Neural progenitor cell (in vitro differentiated cells): Measurements from ENCODE around the gene CCR7. TPM values are rescaled to one million over a fixed set of nuclear protein-coding genes. Genes with fewer than 3 reads are reported as not detected.

ENCODE experiments used
- DNase-seq: peaks from one replicate; pipeline ENCODE4 v3.0.0-alpha.2; 2016; ENCODE audit warnings: low spot score
- H2AFZ ChIP-seq: fragments of 200-600 bp; sonication (generic); replicated peaks from 2 replicates; pipeline ENCODE4 v1.6.1; 2016; ENCODE audit warnings: antibody characterized with exemption
- H3F3A ChIP-seq: fragments of 200-600 bp; sonication (generic); 2 replicates; pipeline ENCODE4 v1.6.1; 2016; ENCODE audit warnings: antibody characterized with exemption, low read depth
- H3K27ac ChIP-seq: fragments of 200-600 bp; sonication (generic); 2 replicates; pipeline ENCODE4 v1.5.1; 2016; ENCODE audit warnings: mild to moderate bottlenecking
- H3K27me3 ChIP-seq: fragments of 200-600 bp; sonication (generic); 2 replicates; pipeline ENCODE4 v1.6.1; 2016; ENCODE audit warnings: mild to moderate bottlenecking, moderate library complexity
- H3K36me3 ChIP-seq: fragments of 200-600 bp; sonication (generic); 2 replicates; pipeline ENCODE4 v1.5.1; 2016
- H3K4me1 ChIP-seq: fragments of 200-600 bp; sonication (generic); 2 replicates; pipeline ENCODE4 v1.6.1; 2016; ENCODE audit warnings: mixed run types
- H3K4me2 ChIP-seq: fragments of 200-600 bp; sonication (generic); 2 replicates; pipeline ENCODE4 v1.6.1; 2016
- H3K4me3 ChIP-seq: fragments of 200-600 bp; sonication (generic); 2 replicates; pipeline ENCODE4 v1.5.1; 2016
- H3K79me2 ChIP-seq: fragments of 200-600 bp; sonication (generic); 2 replicates; pipeline ENCODE4 v1.6.1; 2016; ENCODE audit warnings: low read depth
- H3K9ac ChIP-seq: fragments of 200-600 bp; sonication (generic); 2 replicates; pipeline ENCODE4 v1.6.1; 2016
- H3K9me3 ChIP-seq: fragments of 200-600 bp; sonication (generic); 2 replicates; pipeline ENCODE4 v1.5.1; 2016; ENCODE audit warnings: low read depth
- H4K20me1 ChIP-seq: fragments of 200-600 bp; sonication (generic); 2 replicates; pipeline ENCODE4 v1.6.1; 2016; ENCODE audit warnings: low read depth
- H3K27ac Mint-ChIP-seq: 3 replicates; pipeline ENCODE4 v1.8.0; 2021; ENCODE audit warnings: mixed read lengths
- H3K27me3 Mint-ChIP-seq: 2 replicates; pipeline ENCODE4 v1.8.0; 2022; ENCODE audit warnings: low read depth, mild to moderate bottlenecking, inconsistent platforms, moderate library complexity, mixed read lengths; ENCODE audit not compliant: insufficient read depth
- H3K36me3 Mint-ChIP-seq: 3 replicates; pipeline ENCODE4 v1.8.0; 2021; ENCODE audit warnings: mixed read lengths
- H3K4me1 Mint-ChIP-seq: 3 replicates; pipeline ENCODE4 v1.8.0; 2021; ENCODE audit warnings: mixed read lengths
- H3K4me3 Mint-ChIP-seq: 3 replicates; pipeline ENCODE4 v1.8.0; 2021; ENCODE audit warnings: mild to moderate bottlenecking, moderate library complexity, mixed read lengths
- H3K9me3 Mint-ChIP-seq: 3 replicates; pipeline ENCODE4 v1.8.0; 2020; ENCODE audit warnings: mixed read lengths
- EZH2 ChIP-seq: fragments of 200-600 bp; sonication (generic); IDR thresholded peaks from 2 replicates; pipeline ENCODE4 v1.6.1; 2017; ENCODE audit warnings: antibody characterized with exemption, mild to moderate bottlenecking, moderate library complexity
- EZH2phosphoT487 ChIP-seq: fragments of 200-600 bp; sonication (generic); IDR thresholded peaks from 2 replicates; pipeline ENCODE4 v1.6.1; 2017; ENCODE audit warnings: antibody characterized with exemption
- total RNA-seq: library from RNA; depleted of rRNA; stranded (reverse); fragments of >200 nt; gene quantifications from 2 replicates; pipeline ENCODE4 v1.2.3, GENCODE V29; 2015; ENCODE audit warnings: low replicate concordance
- TF ChIP-seq, protein P1 (sequence below): fragments of 200-600 bp; sonication (generic); IDR thresholded peaks from 2 replicates; pipeline ENCODE4 v1.5.1; 2017; ENCODE audit warnings: antibody characterized with exemption, mild to moderate bottlenecking

The CCR7 gene
- total RNA-seq, 1 donor from 2014 or later, result not detected

DNA sequence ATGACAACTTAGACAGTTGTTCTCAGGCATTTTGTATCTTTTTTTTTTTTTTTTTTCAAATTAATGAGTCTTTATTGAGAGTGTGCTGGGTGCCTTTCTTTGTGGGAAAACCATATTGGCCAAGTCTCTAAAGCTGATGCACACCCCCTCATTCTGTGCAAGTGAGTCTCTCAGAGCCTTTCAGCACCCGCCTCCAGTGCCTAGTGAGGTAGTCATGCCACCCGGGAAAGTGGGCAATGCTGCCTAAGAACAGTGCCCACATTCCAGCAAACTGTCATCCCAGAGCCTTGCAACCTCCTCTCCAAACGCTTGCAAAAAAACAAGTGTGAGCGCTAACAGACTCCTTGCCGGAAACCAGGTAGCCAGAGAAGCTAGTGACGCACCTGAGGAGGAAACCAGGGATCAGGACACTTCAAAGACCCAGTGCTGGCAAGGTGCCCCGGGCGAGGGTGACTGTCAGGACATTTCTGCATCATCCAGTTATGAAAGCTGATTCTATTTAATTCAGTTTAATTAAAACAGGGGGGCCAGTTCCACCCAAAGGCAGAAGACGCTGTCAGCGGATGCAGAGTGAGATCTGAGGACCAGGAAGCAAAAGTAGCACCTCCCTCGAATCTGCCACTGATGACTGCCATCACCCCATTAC, 47.5 kb upstream of the CCR7 start:
- no peak overlapping the region for H3K27ac ChIP-seq

DNA sequence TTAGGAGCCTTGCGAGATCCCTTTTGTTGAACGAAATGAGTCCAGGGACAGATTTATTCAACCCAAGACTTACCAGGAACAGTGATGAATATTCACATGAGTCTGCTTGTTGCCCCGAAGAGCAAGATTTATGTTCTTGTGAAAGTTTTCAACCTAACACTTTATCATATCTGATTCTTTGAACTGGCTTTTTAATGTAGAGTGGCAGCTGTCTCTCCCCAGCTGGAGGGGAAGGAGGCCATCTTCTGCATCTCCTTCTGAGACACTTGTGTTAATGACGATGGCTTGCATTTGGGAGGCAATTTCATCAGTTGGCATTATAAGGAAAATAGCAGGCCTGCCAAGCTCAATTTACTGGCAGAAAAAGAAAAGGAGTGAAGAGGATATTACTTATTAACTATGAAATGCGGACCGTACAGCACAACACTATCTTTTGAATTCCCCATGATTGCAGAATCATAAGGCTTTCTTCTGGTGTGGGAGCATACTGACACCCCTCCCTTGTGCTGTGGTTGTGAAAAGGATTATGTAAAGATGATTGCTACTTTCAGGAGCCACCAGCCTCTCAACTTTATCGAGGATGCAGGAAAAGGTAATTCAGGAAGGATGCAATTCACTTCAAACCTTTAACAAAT, 46.7 kb upstream of the CCR7 start:
- no peak for DNase-seq
- Mint-ChIP-seq H3K27ac (no peak overlapping the region), H3K9me3 (no peaks in the 10 kb centered on the region), H3K36me3 (no peaks in the 10 kb centered on the region), H3K4me3 (no peak overlapping the region), H3K4me1 (peaks cover 2% of the 10 kb centered on the region), H3K27me3 (peaks cover 4% of the 10 kb centered on the region)
- H2AFZ ChIP-seq, result no peak overlapping the region
- no peak overlapping the region for H3K27ac ChIP-seq
- no peaks in the 10 kb centered on the region for H4K20me1 ChIP-seq
- no peak overlapping the region for H3K4me3 ChIP-seq
- no peaks in the 10 kb centered on the region for H3K79me2 ChIP-seq
- no peak overlapping the region for H3K9ac ChIP-seq
- no peaks in the 10 kb centered on the region for H3K27me3 ChIP-seq
- no peaks in the 10 kb centered on the region for H3K4me1 ChIP-seq
- H3K4me2 ChIP-seq, result no peak overlapping the region
- TF ChIP-seq, protein P1, sequence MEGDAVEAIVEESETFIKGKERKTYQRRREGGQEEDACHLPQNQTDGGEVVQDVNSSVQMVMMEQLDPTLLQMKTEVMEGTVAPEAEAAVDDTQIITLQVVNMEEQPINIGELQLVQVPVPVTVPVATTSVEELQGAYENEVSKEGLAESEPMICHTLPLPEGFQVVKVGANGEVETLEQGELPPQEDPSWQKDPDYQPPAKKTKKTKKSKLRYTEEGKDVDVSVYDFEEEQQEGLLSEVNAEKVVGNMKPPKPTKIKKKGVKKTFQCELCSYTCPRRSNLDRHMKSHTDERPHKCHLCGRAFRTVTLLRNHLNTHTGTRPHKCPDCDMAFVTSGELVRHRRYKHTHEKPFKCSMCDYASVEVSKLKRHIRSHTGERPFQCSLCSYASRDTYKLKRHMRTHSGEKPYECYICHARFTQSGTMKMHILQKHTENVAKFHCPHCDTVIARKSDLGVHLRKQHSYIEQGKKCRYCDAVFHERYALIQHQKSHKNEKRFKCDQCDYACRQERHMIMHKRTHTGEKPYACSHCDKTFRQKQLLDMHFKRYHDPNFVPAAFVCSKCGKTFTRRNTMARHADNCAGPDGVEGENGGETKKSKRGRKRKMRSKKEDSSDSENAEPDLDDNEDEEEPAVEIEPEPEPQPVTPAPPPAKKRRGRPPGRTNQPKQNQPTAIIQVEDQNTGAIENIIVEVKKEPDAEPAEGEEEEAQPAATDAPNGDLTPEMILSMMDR, result no peak
- TF ChIP-seq EZH2phosphoT487 (no peak), EZH2 (no peak)
- no peaks in the 10 kb centered on the region for H3K36me3 ChIP-seq
- no peaks in the 10 kb centered on the region for H3K9me3 ChIP-seq
- H3F3A ChIP-seq, result no peaks in the 10 kb centered on the region

More for the DNA sequence above, 47.5 kb upstream of the CCR7 start:
- no peaks in the 10 kb centered on the region for H3K4me1 ChIP-seq
- no peaks in the 10 kb centered on the region for H3K79me2 ChIP-seq
- peaks cover 2% of the 10 kb centered on the region for H3K4me1 Mint-ChIP-seq
- no peaks in the 10 kb centered on the region for H3K9me3 ChIP-seq
- peaks cover 7% of the 10 kb centered on the region for H3K27me3 Mint-ChIP-seq
- TF ChIP-seq EZH2, result no peak
- no peak for TF ChIP-seq EZH2phosphoT487
- TF ChIP-seq, protein P1, result no peak
- no peak overlapping the region for H3K4me3 ChIP-seq
- H3K36me3 ChIP-seq, result no peaks in the 10 kb centered on the region
- no peaks in the 10 kb centered on the region for H3K27me3 ChIP-seq
- H3K4me3 Mint-ChIP-seq, result no peak overlapping the region
- no peak for DNase-seq
- H3K4me2 ChIP-seq, result no peak overlapping the region
- H3K9me3 Mint-ChIP-seq, result no peaks in the 10 kb centered on the region
- H3K36me3 Mint-ChIP-seq, result no peaks in the 10 kb centered on the region
- H3K27ac Mint-ChIP-seq, result no peak overlapping the region
- H3F3A ChIP-seq, result no peaks in the 10 kb centered on the region
- no peak overlapping the region for H3K9ac ChIP-seq
- H2AFZ ChIP-seq, result no peak overlapping the region
- no peaks in the 10 kb centered on the region for H4K20me1 ChIP-seq

DNA sequence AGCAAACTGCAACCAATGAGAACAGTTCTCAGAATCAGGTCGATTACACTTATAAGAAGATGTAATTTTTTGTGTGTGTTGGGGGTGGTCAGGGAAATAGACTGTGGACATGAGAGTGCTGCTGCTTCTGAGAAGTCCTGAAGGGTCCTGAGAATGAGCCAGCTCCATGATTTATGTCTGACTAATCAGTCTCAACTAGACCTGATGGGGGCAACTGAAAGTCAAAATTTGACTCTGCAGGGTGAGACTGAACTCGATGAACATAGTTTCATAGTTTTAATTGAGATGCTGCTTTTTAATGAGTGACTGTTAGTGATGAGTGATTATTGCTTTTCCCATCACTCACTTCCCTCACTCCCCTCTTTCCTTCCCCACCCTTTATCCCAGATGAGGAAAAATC, 45.1 kb upstream of the CCR7 start:
- no peak for DNase-seq
- Histone ChIP-seq H3K9ac (no peak overlapping the region), H3K4me3 (no peak overlapping the region), H3K27me3 (no peaks in the 10 kb centered on the region), H2AFZ (no peak overlapping the region), H3K36me3 (no peaks in the 10 kb centered on the region), H3F3A (no peaks in the 10 kb centered on the region), H4K20me1 (no peaks in the 10 kb centered on the region), H3K9me3 (no peaks in the 10 kb centered on the region), H3K4me2 (no peak overlapping the region), H3K27ac (no peak overlapping the region), H3K79me2 (no peaks in the 10 kb centered on the region), H3K4me1 (no peaks in the 10 kb centered on the region)
- H3K36me3 Mint-ChIP-seq, result no peaks in the 10 kb centered on the region
- TF ChIP-seq EZH2phosphoT487, result no peak
- TF ChIP-seq, protein P1, result no peak
- TF ChIP-seq EZH2, result no peak
- H3K4me1 Mint-ChIP-seq, result peaks cover 2% of the 10 kb centered on the region
- H3K27ac Mint-ChIP-seq, result no peak overlapping the region
- H3K9me3 Mint-ChIP-seq, result no peaks in the 10 kb centered on the region
- peaks cover 4% of the 10 kb centered on the region for H3K27me3 Mint-ChIP-seq
- no peak overlapping the region for H3K4me3 Mint-ChIP-seq
